ENCODE results near the gene GPR156.

DNA sequence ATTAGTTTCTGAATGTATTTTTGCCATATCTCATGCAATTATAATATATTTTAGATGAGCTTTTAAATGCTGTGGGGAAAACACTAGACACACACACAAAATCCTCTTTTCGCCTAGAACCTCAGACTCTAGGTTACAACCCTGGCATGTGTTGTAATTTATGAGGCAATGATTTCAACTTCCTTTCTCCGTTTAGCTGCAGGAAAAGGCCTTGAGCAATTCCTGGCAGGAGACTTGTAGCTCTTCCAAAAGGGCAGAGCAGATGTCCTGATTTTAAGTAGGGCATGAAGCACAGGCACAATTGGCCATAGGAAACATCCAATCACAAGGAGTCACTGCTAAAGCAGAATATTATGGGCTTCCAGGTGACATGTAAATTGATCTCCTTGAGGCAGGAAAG is 82.0 kb downstream of the GPR156 start:
- TF ChIP-seq, protein P1, sequence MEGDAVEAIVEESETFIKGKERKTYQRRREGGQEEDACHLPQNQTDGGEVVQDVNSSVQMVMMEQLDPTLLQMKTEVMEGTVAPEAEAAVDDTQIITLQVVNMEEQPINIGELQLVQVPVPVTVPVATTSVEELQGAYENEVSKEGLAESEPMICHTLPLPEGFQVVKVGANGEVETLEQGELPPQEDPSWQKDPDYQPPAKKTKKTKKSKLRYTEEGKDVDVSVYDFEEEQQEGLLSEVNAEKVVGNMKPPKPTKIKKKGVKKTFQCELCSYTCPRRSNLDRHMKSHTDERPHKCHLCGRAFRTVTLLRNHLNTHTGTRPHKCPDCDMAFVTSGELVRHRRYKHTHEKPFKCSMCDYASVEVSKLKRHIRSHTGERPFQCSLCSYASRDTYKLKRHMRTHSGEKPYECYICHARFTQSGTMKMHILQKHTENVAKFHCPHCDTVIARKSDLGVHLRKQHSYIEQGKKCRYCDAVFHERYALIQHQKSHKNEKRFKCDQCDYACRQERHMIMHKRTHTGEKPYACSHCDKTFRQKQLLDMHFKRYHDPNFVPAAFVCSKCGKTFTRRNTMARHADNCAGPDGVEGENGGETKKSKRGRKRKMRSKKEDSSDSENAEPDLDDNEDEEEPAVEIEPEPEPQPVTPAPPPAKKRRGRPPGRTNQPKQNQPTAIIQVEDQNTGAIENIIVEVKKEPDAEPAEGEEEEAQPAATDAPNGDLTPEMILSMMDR (IDR thresholded peaks at IDR 0.05) = no peak
- no peak for TF ChIP-seq POLR2A (IDR thresholded peaks at IDR 0.05)

Measured in lower leg skin (tissue), 3 donors.